ENCODE measurements around the gene USPL1.

Gene USPL1

DNA sequence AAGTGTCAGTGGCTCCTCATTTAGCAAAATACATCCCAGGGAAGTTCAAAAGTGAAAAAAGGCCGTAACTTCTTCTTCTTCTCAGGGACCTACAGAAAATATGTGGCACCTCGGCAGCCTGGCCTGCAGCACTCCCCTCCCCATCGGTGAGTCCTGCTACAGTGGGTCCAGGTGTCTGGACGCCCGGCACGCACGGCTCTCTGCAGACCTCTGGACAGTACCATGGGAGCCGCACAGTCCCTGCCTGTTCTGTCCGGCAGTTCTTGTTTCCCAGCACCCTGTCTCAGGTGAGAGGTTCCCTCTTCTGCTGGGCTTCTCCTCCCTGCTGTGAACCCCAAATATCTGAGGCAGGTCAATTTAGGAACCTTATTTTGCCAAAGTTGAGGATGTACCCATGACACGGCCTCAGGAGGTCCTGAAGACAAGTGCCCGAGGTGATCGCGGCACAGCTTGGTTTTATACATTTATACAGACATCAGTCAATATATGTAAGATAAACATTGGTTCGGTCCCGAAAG lies 80.8 kb downstream of the USPL1 start:
- no peak for DNase-seq

DNA sequence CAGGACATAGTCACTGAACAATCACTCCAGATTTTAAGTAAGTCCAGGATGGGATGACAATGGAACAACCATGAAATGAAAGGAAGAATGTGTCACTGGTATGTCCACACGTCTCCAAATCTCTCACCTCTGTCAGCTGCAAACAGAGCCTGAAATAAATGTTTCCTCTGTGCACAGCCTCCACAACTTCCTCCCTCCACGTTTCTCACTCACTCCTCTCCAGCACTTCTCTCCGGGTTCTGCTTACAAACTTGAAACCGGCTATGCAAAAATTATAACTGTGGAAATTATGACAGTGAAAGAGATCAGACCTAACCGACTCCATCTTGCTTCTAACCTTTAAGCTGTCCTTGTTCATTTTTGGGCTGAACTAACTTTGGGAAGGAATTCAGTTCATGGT lies 82.6 kb downstream of the USPL1 start:
- no peak for DNase-seq

DNA sequence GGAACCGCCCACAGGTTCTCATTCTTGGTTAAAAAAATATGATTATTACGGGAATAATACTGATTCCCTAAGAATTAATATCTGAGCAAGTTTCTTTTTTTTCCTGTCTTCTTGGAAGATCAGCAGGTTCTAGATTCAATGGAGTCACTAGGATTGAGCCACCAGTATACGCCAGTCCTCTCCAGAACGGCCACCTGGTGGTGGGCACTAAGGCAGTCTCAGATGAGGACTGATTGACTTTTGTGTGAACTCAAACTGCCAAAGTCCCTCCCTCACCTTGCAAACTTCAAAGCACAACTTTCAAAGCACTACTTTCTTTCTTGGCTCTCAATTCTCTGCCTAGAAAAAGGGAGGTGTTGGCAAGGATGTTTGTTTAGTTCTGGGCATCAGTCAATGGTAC lies 84.3 kb downstream of the USPL1 start:
- DNase-seq, result no peak

GRCh38 chr13:30704596-30704995 lies 86.9 kb downstream of the USPL1 start:
- no peak for DNase-seq

DNA sequence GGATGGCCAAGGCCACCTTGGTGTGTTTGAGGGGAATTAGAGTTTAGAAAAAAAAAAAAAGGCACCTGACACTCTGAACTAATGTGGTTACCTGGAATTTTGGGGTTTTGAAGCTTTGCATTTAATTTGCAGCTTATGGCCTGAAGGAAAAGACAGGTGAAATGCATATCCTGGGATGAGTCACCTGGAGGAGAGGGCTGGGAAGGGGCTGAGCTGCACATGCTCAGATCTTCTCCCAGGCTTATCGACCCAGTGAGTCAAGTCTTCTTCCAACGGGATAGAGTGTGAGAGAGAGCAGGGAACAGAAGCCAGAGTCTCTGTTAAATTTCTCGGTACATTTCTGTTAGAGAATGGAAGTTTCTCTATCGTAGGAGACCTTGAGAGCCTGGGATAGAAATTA lies 88.0 kb downstream of the USPL1 start:
- DNase-seq, result no peak

DNA sequence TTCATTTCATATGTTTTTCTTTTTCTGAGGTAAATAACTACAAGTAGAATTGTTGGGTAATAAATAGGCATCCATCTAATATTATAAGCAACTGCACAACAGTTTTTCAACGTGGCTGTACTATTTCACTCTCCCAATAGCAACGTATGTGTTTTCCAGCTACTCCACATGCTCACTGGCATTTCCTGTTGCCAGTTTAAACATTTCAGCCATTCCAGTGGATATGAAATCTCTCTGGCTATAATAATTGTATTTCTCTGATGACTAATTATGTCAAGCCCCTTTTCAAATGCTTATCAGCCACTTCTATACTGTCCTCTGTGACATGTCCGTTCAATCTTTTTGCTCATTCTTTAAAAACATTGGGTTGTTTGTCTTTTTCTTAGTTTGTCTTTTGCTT lies 90.8 kb downstream of the USPL1 start:
- DNase-seq, result no peak

All from right forelimb (tissue), 1 donor.